Body of pancreas (tissue), 4 donors: ENCODE results near the gene PLPP3.

Experiments
- CTCF ChIP-seq, 7 experiments: fragments of 450-650 bp in 4 of 7; fragments of 200-600 bp in 3 of 7; sonication (generic) in 3 of 7; IDR thresholded peaks; one replicate each; pipeline ENCODE4 v1.5.1; 2016 to 2019; ENCODE audit warnings: antibody characterized with exemption in 7 of 7
- POLR2A ChIP-seq, 3 donors: fragments of 450-650 bp; IDR thresholded peaks; one replicate each; pipeline ENCODE4 v1.6.1; 2016; ENCODE audit warnings: antibody characterized with exemption in 3 of 3, mild to moderate bottlenecking in 2 of 3

DNA sequence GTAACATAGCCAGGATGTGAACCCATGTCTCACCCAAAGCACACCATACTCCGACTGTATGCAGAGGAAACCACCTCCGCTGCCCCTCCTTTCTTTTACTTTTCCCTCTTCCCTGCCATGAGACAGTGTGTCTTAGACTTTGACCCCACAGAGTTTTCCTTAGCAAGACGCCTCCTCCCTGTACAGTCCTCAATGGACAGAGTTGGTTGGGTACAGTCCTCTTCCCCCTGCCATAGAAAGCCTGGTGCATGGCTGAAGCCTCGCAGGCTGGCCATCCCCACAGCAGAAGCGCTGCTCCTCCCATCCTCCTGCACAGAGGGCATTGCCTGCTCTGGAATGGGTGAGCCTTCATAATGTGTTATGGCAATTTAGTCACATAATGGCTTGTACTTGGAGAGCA is 127.9 kb downstream of the PLPP3 start:
- TF ChIP-seq CTCF (IDR thresholded peaks at IDR 0.05) (no peak), POLR2A (IDR thresholded peaks at IDR 0.05) (no peak)
